RKO (cell line): ENCODE data around the gene SLIT3.

Experiments
- DNase-seq: peaks from one replicate; pipeline ENCODE4 v3.0.0-alpha.2; 2016; ENCODE audit warnings: low spot score

The SLIT3 gene

DNA sequence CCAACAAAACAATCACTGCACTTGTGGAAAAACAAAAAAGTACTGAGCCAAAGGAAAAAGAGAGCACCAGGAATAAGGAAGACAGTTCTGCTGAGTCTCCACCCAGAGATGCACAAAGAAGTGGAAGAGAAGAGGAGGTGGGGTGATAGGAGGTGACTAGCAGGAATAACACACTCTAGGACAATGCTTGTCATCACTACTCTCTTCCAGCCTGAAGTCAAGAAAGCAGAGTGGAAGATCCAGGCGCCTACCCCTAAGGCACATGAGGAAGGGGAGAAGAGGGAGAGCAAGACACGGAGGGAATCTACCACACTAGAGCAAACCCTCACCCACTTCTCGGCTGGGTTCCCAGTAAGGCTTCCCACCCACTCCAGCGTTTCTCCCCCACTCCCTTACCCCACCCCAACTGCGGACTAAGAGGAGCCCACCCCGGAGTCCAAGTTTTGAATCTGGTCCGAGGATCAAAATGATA, 1.7 kb downstream of the SLIT3 start:
- DNase-seq = no peak

DNA sequence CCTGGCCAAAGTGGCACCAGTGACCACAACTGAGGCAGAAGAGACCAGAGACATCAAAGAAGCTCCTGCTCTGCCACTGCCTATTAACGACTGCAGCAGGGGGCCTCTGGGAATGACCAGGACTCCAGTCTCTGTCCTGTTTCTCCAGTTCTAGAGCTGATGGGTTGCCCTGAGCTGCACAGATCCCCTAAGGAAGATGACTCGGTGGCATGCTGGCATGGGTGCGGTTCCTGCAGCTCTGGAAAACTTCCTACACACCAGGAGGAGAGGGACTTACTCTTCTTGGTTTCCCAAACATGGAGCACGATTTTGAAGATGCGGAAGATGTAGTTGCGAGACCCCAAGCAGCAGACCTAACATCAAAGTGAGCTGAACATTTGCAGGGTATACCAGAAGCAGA, 2.7 kb downstream of the SLIT3 start:
- no peak for DNase-seq

DNA sequence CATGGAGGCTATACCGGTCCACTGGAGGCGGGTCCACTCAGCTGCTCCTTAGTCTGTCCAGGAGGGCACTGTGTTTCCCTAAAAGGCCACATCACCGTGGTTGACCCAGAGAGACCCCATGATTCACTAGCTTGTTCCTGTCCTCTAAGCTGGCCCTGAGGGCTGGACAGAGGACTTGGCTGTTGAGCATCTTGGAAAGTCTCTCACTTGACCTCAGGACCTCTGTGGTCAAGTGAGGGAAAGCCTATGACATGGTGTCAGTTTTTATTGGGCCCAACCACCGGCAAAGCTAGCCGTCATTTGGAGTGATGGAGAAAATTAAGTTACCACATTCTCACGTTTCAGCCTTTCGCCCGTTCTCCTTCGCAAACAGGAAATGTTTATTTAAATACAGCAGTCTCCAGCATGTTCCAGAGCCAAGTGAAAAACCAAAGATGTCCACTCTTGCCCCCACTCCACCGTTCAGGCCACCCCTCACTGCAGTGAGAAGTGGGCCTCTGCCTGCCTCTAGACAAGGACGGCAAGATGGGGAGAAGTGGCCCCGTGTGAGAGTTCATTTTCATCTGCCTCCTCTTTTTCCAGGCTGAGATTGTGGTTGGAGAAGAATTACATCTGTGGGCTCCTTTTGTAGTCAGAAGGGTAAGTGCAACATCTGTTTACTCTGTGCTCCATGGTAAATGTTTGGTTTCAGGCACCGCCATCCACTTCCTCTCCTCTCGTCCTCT, 4.4 kb downstream of the SLIT3 start:
- no peak for DNase-seq

DNA sequence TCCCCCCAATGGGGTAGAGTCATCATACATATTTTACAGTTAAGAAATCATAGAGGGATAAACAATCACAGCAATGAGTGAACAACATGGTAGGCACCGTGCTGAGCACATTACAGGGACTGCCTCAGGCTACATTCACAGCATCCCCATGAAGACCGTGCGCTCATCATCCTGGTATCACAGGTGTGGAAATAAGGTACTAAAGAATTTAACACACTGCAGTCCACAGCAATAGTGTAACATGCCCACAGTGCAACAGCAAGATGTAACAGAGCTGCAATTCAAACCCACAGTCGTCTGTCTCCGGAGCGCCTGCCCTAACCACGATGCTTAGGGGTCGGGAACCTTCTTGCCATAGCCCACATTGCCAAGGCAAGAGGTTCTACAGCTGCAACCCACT, 5.6 kb downstream of the SLIT3 start:
- DNase-seq = no peak

DNA sequence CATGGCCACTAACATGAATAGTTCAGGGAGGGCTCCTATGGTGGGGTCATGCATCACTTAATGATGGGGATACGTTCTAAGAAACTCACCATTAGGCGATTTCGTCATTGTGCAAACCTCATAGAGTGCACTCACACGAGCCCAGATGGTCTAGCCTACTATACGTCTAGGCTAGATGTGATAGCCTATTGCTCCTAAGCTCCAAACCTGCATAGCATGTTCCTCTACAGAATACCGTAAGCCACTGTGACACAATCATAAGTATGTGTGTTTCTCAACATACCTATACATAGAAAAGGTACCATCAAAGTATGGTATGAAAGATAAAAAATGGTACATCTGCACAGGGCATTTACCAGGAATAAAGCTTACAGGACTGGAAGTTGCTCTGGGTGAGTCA, 6.3 kb downstream of the SLIT3 start:
- no peak for DNase-seq

DNA sequence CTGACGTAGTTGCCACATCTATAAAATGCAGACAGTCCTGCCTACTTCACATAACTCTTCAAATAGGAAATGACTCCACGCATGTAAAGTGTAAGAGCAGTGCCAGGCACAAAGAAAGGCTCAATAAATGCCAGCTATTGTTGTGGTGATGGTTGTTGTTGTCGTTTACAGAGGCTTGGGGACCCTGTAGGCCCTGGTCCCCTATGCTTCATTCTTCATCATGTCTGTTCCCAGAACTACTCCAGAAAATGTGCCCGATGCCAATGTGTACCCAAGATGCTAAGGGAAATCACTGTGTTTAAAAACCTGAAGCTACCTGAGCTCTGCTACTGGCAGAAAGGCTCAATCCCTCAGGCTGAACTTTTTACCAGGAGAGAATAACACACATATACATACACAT, 9.1 kb downstream of the SLIT3 start:
- DNase-seq = no peak

DNA sequence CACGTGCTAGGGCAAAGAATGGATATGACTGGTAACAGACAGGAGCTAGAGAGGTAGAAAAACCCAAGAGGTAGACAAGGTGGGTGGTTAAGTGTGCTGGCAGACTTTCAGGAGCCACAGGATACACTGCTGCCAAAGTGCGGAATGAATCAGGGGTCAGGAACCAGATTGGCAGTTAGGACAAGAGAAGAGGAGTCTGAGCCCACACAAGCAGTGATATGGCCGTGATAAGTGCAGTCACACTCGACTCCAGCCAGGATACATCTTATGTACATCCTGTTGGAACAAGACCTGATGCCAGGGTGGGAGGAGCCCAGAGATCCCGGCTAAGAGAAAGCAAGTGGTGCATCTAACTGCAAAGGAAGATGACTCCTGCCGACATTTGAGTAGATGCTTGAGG, 10.0 kb downstream of the SLIT3 start:
- DNase-seq = no peak

DNA sequence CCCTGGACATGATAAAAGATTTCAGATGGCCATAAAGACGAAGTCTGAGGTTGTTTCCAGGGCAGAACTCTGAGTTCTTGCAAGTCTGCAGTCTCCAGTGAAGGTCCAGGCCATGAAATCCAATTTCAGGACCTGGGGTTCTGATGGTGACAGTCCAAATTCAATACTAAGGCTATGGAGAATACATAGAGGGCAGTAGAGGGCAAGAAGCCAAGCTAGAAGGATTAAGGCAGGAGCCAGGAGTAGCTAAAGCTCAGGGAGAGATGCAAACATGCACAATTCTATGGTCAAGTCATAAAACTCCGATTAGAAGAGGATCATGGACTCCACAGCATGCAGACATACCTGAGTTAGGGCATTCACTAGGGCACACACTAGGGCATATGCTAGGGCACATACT, 11.4 kb downstream of the SLIT3 start:
- DNase-seq = no peak

DNA sequence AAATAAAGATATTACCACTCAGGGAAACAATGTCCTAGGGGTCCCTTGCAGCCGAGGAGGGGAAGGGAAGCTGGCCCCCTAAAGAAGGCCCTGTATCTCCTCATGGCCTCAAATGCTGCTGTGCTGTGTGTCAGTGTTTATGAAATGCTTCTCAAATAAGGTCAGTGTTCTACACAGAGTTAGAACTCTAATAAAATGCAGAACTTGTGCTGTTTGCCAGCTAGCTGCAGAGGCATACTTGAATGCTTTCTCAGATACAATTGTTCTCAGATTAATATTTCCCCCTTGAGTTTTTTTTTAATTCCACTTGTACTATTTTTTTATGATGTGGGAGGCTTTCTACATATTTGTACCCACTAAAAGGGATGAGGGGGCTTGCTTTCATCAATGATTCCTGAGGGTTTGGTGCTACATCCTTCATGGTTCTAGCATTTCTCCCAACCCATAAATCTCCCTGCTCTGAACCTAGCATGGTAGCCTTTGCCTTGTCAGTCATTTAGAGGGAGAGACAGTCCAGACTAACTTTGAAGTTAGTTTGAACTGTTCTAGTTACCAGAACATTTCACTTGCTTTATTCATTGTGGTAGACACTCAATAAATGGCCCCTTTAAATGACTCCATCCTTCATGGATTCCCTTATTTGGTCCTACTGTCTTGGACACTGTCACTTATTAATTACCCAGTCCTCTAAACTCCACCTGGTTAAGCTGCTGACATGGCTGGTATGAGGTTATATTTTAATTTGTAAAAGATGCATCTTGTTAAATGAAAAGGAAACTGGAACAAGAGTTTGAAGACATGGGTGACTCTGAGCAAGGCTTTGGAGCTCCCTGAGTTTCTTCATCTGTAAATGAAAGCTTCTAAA, 12.6 kb downstream of the SLIT3 start:
- no peak for DNase-seq

DNA sequence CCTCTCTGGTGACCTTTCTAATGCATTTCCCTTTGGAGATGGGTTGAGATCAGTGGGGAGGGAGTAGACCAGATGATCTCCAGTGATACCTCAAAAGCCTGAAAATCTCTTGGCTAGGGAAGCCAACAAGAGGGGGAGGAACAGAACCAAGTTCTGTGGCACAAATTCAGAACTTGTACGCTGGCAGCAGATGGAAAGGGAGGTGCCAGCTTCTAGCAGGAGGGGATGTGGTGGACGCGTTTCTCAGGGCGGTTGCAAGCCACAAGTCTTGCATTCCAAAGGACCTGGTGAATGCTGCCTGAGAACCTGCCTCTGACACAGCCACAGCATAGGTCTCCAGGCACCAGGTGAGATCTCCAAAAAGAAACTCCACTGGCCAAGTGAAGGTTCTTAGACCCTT, 13.4 kb downstream of the SLIT3 start:
- no peak for DNase-seq

DNA sequence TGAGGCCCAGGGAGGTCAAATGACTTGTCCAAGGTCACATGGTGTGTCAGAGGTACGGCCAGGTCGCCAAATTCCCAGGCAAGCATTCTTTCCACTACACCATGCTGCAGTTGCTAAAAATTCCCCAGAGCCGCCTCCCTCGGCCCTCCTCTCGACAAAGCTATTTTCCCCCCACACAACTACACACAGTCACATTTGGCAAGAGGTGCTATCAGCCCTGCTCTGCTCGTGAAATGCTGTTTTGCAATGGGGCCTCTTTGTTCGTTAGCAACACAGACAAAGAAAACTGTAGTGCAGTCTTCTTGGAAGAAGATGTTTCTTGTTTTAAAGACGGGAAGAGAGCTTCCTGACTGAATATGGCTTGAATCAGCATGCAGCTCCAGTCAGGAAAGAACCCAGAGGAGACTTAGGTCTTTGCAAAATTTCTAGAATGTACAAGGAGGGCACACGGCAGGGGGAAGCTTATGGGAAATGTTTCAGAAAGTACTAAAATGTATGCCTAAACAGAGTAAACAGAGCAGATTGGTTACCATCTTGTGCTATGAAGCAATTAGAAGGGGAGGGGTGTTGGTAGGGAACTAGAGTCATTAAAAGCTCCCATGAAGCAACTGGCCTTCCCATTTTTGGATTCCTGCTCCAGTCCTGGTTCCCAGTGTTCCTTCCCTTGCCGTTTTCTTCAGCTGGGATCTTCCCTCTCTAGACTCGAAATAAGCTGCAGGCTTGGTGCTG, 14.2 kb downstream of the SLIT3 start:
- DNase-seq = no peak

DNA sequence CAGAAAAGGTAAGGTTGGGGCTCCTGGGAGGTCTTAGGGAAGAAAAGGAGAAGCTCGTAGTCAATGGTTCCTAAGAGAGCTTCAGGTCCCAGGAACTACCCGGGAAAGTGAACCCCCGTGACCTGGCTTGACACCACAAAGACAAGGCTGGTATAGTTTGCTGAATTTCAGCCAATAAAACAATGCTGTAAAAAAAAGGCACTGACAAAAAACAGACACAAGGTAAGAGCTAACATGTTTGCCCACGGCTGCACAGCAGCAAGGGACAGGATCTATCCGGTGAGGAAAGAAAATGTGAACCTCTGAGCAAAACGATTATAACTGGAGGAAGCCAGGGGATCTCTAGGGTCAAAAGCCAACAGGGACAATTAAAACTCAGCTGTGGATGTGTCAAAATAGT, 17.1 kb downstream of the SLIT3 start:
- DNase-seq = no peak

DNA sequence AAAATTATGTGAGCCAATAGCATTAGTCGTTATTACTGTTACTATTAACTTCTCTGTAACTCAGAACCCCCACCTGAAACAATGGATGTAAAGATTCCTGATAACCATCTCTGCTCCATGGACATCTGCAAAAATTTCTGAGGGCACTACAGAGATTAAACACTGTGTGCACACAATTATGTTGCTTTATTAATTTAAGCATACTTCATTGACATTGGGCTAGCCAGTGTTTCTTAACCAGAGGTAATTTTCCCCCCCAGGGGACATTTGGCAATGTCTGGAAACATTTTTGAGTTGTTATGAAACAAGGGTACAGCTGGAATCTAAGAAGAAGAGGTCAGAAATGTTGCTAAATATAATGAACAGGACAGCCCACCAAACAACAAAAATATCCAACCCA, 19.3 kb downstream of the SLIT3 start:
- no peak for DNase-seq

DNA sequence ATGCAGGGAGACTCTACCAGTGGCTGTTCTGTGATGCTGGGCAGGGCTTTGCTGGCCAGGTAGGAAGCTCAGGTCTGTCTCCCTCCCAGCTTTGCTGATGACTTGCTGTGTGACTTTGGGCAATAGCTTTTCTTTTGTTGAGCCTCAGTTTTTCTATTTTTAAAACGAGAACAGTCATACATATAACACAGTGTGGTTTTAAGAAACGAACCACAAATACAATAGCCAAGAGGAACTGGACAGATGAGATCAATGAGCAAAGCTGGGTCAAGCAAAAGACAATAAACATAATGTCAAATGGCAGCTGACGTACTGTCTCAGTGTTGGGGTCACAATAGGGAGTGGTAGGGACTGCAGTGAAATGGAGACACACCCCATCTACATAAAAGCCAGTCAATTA, 20.2 kb downstream of the SLIT3 start:
- DNase-seq = no peak

DNA sequence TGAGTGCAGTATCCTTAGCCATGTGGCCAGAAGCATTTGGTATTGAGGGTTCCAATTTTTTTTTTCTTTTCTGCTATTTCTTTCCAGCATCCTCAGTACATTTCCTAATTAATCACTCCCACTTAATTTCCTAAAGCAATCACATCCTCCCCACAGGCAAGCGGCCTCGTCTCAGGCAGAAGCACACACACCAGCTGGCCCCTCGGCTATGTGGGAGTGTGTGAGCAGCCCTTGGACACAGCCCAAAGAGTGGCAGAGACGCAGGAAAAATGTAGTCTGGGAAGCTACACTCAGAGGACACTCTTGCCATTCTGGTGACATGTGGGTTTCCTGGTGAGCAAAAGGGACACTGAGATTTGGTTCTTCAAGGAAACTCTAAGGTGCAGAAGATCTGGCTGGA, 20.7 kb downstream of the SLIT3 start:
- no peak for DNase-seq

DNA sequence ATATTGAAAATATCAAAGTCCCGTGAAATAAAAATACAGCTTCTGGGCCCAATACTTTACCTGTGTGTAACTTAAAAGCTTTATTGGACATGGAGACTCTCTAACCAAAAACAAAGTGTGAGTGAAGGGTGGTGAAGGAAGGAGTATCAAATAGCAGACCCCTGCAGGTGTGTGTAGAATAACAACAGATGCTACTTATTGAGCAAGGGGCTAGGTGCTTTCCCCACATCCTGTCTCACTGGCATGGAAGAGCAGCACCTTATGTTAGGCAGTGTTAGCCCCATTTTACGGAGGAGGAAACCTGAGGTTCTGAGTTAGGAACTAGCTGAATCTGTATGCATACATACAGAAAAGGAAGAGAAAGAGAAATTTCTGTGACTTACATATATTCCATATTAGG, 21.8 kb downstream of the SLIT3 start:
- no peak for DNase-seq

DNA sequence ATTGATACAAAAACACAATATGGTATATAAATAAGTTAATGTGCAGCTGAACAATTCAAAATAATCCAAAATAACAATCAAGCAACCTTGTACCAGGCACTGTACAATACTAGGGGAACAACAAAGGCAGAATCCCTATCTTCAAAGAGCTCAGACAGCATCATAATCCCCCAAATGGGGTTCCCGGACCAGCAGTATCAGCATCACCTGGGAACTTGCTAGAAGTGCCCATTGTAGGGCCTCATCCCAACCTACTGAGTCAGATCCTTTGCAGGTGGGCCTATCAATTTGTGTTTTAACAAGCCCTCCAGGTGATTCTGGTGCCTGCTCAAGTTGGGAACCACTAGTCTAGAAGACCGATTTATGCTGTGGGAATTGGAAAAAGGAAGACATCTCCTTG, 27.1 kb downstream of the SLIT3 start:
- DNase-seq = no peak

DNA sequence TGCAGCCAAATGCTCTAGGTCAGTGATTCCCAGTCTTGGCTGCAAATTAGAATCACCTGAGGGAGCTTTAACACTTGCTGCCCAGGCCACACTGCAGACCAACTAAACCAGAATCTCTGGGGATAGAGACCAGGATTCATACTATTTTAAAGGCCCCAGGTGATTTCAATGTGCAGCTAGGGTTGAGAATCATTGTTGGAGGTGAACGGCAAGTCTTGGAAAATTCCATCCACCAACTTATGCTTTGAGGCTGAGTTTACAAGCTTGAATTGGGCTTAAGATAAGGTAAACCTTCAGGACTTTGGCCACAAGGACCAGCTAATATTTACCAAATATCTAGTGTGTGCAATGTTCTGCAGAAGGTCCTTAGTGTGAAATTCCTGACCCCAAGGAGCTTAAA, 27.5 kb downstream of the SLIT3 start:
- no peak for DNase-seq

DNA sequence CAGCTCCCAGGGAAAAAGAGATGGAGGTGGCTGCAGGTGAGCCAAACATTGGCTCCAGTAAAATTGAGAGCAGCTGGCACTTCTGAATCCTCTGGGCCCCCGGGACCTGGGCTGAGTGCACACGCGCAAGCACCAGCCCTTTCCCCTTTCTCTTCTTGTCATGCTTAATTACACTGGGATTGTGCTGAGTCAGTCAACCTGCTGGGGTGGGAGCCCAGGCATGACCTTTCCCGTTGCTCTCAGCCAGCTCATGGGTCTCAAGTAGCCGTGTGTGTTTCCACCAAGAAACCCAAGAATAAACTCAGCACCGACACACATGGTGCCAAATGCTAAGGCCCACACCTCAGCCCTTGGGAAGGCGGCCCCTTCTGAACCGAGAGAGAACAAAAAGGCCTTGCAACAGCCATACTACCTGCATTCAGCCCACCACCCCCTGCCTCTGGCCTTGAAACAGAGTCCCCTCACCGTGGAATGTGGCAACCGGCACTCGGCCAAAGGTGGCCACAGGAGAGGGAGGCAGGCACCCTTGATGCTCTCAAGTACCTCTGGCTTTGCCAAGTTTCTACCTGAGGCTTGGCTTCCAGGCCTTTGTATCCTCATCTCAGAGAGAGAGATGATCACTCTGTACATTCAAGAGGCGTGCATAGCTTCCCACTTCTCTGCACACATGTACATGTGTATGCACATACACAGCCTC, 28.1 kb downstream of the SLIT3 start:
- DNase-seq = no peak

DNA sequence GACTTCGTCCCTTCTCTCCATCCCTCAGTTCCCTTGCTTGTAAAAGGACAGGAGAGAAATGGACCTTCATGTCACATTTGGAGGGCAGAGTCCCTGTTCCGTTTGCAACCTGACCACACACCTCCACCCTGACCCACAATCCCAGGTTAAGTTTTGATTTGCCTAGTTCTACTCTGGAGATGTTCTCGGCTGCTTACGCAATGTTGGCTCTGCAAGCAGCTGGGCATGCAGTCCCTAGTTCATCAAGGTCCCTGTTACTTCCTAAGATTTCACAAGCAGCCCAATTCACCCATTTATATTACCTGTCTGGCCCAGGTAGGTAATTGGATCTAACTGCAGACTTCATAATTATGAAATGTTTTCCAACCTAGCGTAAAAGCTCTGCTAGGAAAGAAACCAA, 28.8 kb downstream of the SLIT3 start:
- no peak for DNase-seq

DNA sequence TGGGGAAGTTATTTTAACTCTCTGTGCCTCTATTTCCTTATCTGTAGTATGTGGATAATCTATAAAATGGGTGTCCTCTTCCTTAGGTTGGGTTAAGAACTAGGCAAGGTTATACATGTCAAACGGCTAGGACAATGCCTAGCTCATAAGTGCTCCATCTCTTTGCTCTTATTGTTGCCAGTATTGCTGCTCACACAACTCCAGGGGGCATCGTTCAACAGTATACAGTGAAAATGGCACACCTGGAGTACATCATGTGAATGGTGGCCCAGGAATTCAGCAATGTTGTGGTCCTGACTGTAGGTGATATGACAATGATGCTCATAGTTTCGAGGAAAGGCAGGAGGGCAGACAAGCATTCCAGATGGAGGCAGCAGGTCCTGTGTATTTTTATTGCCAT, 30.1 kb downstream of the SLIT3 start:
- no peak for DNase-seq

DNA sequence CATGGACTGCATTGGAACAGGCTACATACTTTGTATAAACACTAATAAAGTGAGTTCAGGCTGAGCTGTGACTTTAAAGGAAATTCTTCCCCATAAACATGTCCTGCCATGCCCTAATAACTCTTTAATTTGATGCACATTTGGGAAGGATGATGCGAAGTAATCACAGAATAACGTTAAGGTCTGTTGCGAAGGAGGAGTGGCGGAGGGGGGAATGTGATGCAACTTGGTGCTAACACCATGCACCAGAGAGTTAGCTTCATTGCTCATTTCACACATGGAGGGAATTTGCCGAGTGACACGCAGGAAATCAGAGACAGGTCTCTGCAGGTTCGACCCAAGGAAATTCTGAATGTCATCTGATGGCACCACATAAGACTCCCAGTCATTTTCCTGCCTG, 32.9 kb downstream of the SLIT3 start:
- no peak for DNase-seq
